Neural cell (in vitro differentiated cells): ENCODE results near the gene ZHX3. TPM values are rescaled to one million over a fixed set of nuclear protein-coding genes. Genes with fewer than 3 reads are reported as not detected.

ENCODE experiments used
- H2AFZ ChIP-seq: fragments of 200-600, 300-800 bp; sonication (generic), shearing (Covaris generic); 2 replicates; pipeline ENCODE4 v1.6.0; 2014; ENCODE audit warnings: low read depth, mild to moderate bottlenecking, antibody characterized with exemption, low read length, moderate library complexity
- H3F3A ChIP-seq: fragments of 200-600 bp; shearing (Covaris generic); 2 replicates; pipeline ENCODE4 v1.6.1; 2016; ENCODE audit warnings: mild to moderate bottlenecking, moderate library complexity, mixed read lengths, antibody characterized with exemption, low read length; ENCODE audit not compliant: insufficient read depth, poor library complexity, severe bottlenecking
- H3K27ac ChIP-seq: fragments of 200-600, 300-800 bp; sonication (generic), shearing (Covaris generic); 2 replicates; pipeline ENCODE4 v1.5.1; 2014; ENCODE audit warnings: mild to moderate bottlenecking, low read length, moderate library complexity
- H3K27me3 ChIP-seq: fragments of 300-800, 200-600 bp; sonication (generic), shearing (Covaris generic); 2 replicates; pipeline ENCODE4 v1.6.0; 2014; ENCODE audit warnings: mild to moderate bottlenecking, low read depth, low read length, moderate library complexity; ENCODE audit not compliant: insufficient read depth
- H3K36me3 ChIP-seq: fragments of 300-800, 200-600 bp; sonication (generic), shearing (Covaris generic); 2 replicates; pipeline ENCODE4 v1.5.1; 2014; ENCODE audit warnings: mild to moderate bottlenecking, antibody characterized with exemption, low read length, moderate library complexity; ENCODE audit not compliant: insufficient read depth
- H3K4me2 ChIP-seq: fragments of 300-800, 200-600 bp; sonication (generic), shearing (Covaris generic); 2 replicates; pipeline ENCODE4 v1.6.0; 2014; ENCODE audit warnings: mild to moderate bottlenecking, low read length
- H3K4me3 ChIP-seq: fragments of 300-800, 200-600 bp; sonication (generic), shearing (Covaris generic); 2 replicates; pipeline ENCODE4 v1.5.1; 2014; ENCODE audit warnings: mild to moderate bottlenecking, low read length, moderate library complexity
- H3K79me2 ChIP-seq: fragments of 200-600 bp; shearing (Covaris generic); replicated peaks from 2 replicates; pipeline ENCODE4 v1.6.0; 2014; ENCODE audit warnings: mild to moderate bottlenecking, low read length, moderate library complexity; ENCODE audit not compliant: insufficient read depth
- H3K9ac ChIP-seq: fragments of 300-800, 200-600 bp; sonication (generic), shearing (Covaris generic); 2 replicates; pipeline ENCODE4 v1.6.1; 2016; ENCODE audit warnings: mild to moderate bottlenecking, low read length, mixed read lengths
- H3K9me2 ChIP-seq: fragments of 200-600 bp; shearing (Covaris generic); 2 replicates; pipeline ENCODE4 v1.6.1; 2016; ENCODE audit warnings: mild to moderate bottlenecking, low read length, mixed read lengths; ENCODE audit not compliant: insufficient read depth
- H3K9me3 ChIP-seq: fragments of 200-600, 300-800 bp; sonication (generic), shearing (Covaris generic); 2 replicates; pipeline ENCODE4 v1.6.1; 2016; ENCODE audit warnings: mild to moderate bottlenecking, mixed run types, low read length, moderate library complexity, mixed read lengths
- H4K20me1 ChIP-seq: fragments of 200-600 bp; shearing (Covaris generic); 2 replicates; pipeline ENCODE4 v1.6.1; 2016; ENCODE audit warnings: mild to moderate bottlenecking, mixed run types; ENCODE audit not compliant: insufficient read depth
- CTCF ChIP-seq: fragments of 450-650 bp; IDR thresholded peaks from 2 replicates; pipeline ENCODE4 v1.5.1; 2014; ENCODE audit warnings: antibody characterized with exemption, mild to moderate bottlenecking, moderate library complexity; ENCODE audit not compliant: poor library complexity, severe bottlenecking
- EP300 ChIP-seq: fragments of 450-650 bp; conservative IDR thresholded peaks from 2 replicates; pipeline ENCODE4 v1.6.1; 2014; ENCODE audit warnings: antibody characterized with exemption, mild to moderate bottlenecking, moderate library complexity; ENCODE audit not compliant: poor library complexity, severe bottlenecking
- EZH2 ChIP-seq: fragments of 200-600, 300-800 bp; shearing (Covaris generic), sonication (generic); IDR thresholded peaks from 2 replicates; pipeline ENCODE4 v1.6.1; 2014; ENCODE audit warnings: antibody characterized with exemption, low read length, borderline replicate concordance, mild to moderate bottlenecking; ENCODE audit not compliant: insufficient read depth, poor library complexity, severe bottlenecking
- MXI1 ChIP-seq: fragments of 450-650 bp; conservative IDR thresholded peaks from 2 replicates; pipeline ENCODE4 v1.6.1; 2014; ENCODE audit warnings: antibody characterized with exemption, mild to moderate bottlenecking; ENCODE audit not compliant: poor library complexity, severe bottlenecking
- POLR2AphosphoS5 ChIP-seq: IDR thresholded peaks from 2 replicates; pipeline ENCODE4 v1.6.1; 2012
- RAD21 ChIP-seq: fragments of 450-650 bp; conservative IDR thresholded peaks from 2 replicates; pipeline ENCODE4 v1.6.1; 2014; ENCODE audit warnings: antibody characterized with exemption, mild to moderate bottlenecking, moderate library complexity
- REST ChIP-seq: IDR thresholded peaks from 2 replicates; pipeline ENCODE4 v1.6.1; 2012; ENCODE audit warnings: borderline replicate concordance
- SMC3 ChIP-seq: fragments of 450-650 bp; conservative IDR thresholded peaks from 2 replicates; pipeline ENCODE4 v1.6.1; 2014; ENCODE audit warnings: antibody characterized with exemption, mild to moderate bottlenecking, moderate library complexity; ENCODE audit not compliant: poor library complexity
- TAF1 ChIP-seq: IDR thresholded peaks from 2 replicates; pipeline ENCODE4 v1.6.1; 2012; ENCODE audit warnings: low read depth
- polyA plus RNA-seq: library from polyadenylated mRNA; depleted of rRNA; stranded (reverse); fragments of >200 nt; gene quantifications from 2 replicates; pipeline ENCODE4 v1.2.3, GENCODE V29; 2014

Gene ZHX3
- polyA plus RNA-seq, 1 donor from 2014 or later: 10.3 TPM

- Histone ChIP-seq H3K36me3 (no peaks in the 10 kb centered on the region), H3F3A (no peaks in the 10 kb centered on the region), H3K4me2 (no peak overlapping the region), H3K27me3 (no peaks in the 10 kb centered on the region), H3K79me2 (no peaks in the 10 kb centered on the region), H3K9me3 (no peaks in the 10 kb centered on the region), H2AFZ (no peak overlapping the region), H4K20me1 (no peaks in the 10 kb centered on the region), H3K27ac (no peak overlapping the region), H3K9me2 (no peaks in the 10 kb centered on the region), H3K4me3 (no peak overlapping the region), H3K9ac (no peak overlapping the region)
- TF ChIP-seq RAD21: no peak
- TF ChIP-seq POLR2AphosphoS5: no peak
- TF ChIP-seq CTCF: no peak
- TF ChIP-seq SMC3: no peak
- TF ChIP-seq EP300: no peak
- no peak for TF ChIP-seq REST
- no peak for TF ChIP-seq MXI1
- no peak for TF ChIP-seq TAF1
- no peak for TF ChIP-seq EZH2
Measured at GRCh38 chr20:41256516-41256915, 61.0 kb downstream of the ZHX3 start.

- Histone ChIP-seq H3K79me2 (no peaks in the 10 kb centered on the region), H3K4me3 (no peak overlapping the region), H3F3A (no peaks in the 10 kb centered on the region), H3K9me3 (no peaks in the 10 kb centered on the region), H3K9ac (no peak overlapping the region), H3K4me2 (no peak overlapping the region), H3K27ac (no peak overlapping the region), H4K20me1 (no peaks in the 10 kb centered on the region), H3K36me3 (no peaks in the 10 kb centered on the region), H3K9me2 (no peaks in the 10 kb centered on the region), H2AFZ (no peak overlapping the region), H3K27me3 (no peaks in the 10 kb centered on the region)
- TF ChIP-seq CTCF (no peak), POLR2AphosphoS5 (no peak), MXI1 (no peak), TAF1 (no peak), RAD21 (no peak), SMC3 (no peak), EZH2 (no peak), EP300 (no peak), REST (no peak)
Measured at GRCh38 chr20:41255655-41256054, 61.9 kb downstream of the ZHX3 start.
